Mesothelial cell of epicardium (in vitro differentiated cells): Measurements from ENCODE around the gene IRF1. TPM values are rescaled to one million over a fixed set of nuclear protein-coding genes. Genes with fewer than 3 reads are reported as not detected.

ENCODE experiments used
- DNase-seq, 2 experiments: peaks; one replicate each; pipeline ENCODE4 v3.0.0; 2021; ENCODE audit warnings: low spot score in 2 of 2; ENCODE audit not compliant: unreplicated experiment in 2 of 2
- H3K27ac Mint-ChIP-seq: 2 replicates; pipeline ENCODE4 v1.8.0; 2021; ENCODE audit warnings: mixed read lengths
- H3K27me3 Mint-ChIP-seq: 2 replicates; pipeline ENCODE4 v1.8.0; 2021; ENCODE audit warnings: low read depth, mixed read lengths
- H3K36me3 Mint-ChIP-seq: 2 replicates; pipeline ENCODE4 v1.8.0; 2021; ENCODE audit warnings: mixed read lengths
- H3K4me1 Mint-ChIP-seq: 2 replicates; pipeline ENCODE4 v1.8.0; 2021; ENCODE audit warnings: mixed read lengths
- H3K4me3 Mint-ChIP-seq: 2 replicates; pipeline ENCODE4 v1.8.0; 2021; ENCODE audit warnings: mild to moderate bottlenecking, moderate library complexity, mixed read lengths
- H3K9me3 Mint-ChIP-seq: 2 replicates; pipeline ENCODE4 v1.8.0; 2021; ENCODE audit warnings: mixed read lengths
- total RNA-seq: library from RNA; stranded (reverse); gene quantifications from 3 replicates; pipeline ENCODE4 v1.2.1, GENCODE V29; 2021
- TF ChIP-seq, protein P1 (sequence below): fragments of 200-600 bp; sonication (generic); IDR thresholded peaks from one replicate; pipeline ENCODE4 v1.5.0; 2021; ENCODE audit warnings: antibody characterized with exemption; ENCODE audit not compliant: unreplicated experiment

The IRF1 gene
- total RNA-seq, 1 donor from 2014 or later = 33.3 TPM

DNA sequence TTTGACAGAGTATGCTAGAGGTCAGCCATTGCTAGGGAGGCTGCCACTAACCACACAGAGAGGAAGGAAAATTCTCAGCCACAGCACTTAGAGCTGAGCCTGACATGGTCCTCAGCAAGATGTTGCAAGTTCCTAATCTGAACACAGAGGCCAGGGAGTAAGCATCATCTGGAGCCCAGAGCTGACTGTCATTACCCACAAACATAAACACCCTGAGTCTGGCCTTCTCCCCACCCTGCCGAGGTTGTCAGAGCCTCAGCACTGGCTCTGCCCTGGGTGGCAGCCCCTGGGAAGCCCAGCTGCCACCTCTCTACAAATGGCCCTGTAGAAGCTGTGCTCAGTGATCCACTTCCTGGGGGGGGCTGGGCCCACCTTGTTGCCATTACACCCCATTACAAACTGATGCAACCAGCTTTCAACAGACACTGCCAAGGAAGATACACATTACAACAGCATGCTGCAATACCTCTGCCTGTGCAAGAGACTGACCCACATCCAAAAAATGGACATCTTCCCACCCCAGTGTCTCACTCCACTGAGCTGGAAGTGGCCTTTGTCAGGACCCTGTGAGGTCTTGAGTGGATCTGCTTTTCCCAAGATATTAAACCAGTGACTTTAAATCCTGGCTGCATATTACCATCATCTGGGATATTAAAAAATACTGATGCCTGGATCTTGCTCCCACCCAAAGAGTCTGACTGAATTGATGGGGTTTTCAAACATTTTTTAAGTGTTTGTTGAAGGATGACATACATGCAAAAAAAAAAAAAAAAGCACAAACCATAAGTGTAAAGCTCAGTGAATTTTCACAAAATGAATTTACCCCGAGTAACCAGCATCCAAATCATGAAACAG is 33.0 kb downstream of the IRF1 start:
- peaks cover 5% of the 10 kb centered on the region for H3K9me3 Mint-ChIP-seq
- H3K27me3 Mint-ChIP-seq = no peaks in the 10 kb centered on the region
- TF ChIP-seq, protein P1, sequence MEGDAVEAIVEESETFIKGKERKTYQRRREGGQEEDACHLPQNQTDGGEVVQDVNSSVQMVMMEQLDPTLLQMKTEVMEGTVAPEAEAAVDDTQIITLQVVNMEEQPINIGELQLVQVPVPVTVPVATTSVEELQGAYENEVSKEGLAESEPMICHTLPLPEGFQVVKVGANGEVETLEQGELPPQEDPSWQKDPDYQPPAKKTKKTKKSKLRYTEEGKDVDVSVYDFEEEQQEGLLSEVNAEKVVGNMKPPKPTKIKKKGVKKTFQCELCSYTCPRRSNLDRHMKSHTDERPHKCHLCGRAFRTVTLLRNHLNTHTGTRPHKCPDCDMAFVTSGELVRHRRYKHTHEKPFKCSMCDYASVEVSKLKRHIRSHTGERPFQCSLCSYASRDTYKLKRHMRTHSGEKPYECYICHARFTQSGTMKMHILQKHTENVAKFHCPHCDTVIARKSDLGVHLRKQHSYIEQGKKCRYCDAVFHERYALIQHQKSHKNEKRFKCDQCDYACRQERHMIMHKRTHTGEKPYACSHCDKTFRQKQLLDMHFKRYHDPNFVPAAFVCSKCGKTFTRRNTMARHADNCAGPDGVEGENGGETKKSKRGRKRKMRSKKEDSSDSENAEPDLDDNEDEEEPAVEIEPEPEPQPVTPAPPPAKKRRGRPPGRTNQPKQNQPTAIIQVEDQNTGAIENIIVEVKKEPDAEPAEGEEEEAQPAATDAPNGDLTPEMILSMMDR = no peak
- no peak overlapping the region for H3K4me3 Mint-ChIP-seq
- H3K27ac Mint-ChIP-seq = no peak overlapping the region
- peaks cover 14% of the 10 kb centered on the region for H3K36me3 Mint-ChIP-seq
- H3K4me1 Mint-ChIP-seq = no peaks in the 10 kb centered on the region
- DNase-seq = no peak

DNA sequence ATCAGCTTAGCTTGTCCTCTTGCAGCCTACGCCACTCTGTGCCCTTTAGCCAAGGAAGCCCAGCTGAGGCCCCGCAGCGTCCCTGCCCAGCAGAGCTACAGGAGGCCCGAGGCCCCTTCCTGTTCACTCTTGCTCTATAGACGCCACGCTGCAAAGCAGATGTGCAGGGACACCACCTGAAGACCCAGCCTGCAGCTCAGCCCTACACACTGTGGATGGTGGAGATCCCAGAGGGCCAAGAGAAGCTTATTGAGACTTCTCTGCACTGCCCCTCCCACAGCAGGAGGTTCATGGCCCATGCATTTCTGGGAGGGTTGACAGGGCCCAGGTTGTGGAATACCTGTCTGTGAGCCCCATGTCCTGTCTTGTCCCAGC is 33.6 kb downstream of the IRF1 start:
- TF ChIP-seq, protein P1 = no peak
- no peaks in the 10 kb centered on the region for H3K27me3 Mint-ChIP-seq
- H3K27ac Mint-ChIP-seq = no peak overlapping the region
- no peaks in the 10 kb centered on the region for H3K4me1 Mint-ChIP-seq
- H3K9me3 Mint-ChIP-seq = peaks cover 10% of the 10 kb centered on the region
- H3K4me3 Mint-ChIP-seq = no peak overlapping the region
- peaks cover 17% of the 10 kb centered on the region for H3K36me3 Mint-ChIP-seq
- no peak for DNase-seq

DNA sequence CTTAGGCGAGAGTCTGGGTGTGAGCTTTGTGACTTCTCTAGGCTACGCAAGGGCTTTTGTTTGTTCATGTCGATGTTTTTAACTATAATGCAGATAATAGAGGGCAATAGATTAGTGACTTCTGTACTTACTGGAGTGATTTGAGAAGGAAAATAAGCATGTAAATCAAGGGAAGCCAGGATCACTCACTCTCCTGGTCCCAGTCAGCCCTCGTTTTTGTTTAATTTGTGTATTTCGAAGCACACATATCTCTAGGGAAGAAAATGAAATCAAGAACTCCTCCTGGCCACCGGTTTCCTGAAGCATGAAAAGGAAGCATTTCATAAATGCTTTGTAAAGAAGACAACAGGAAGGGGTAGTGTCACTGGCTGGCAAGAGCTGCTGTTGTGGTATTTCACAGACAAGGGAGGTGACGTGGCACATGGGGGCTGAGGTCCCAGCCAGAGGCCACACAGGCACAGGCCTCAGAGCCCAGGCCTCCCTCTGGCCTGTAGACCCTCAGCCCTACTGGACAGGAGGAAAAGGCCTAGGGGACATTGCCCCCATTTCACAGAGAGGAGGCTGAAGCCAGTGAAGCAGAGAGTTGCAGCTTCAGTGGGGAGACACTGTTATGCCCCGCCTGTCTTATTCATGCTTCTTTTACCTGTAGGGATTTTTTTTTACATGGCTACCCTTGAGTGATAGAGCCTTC is 34.1 kb downstream of the IRF1 start:
- Mint-ChIP-seq H3K36me3 (peaks cover 17% of the 10 kb centered on the region), H3K4me3 (no peak overlapping the region), H3K27me3 (no peaks in the 10 kb centered on the region), H3K27ac (no peak overlapping the region), H3K4me1 (no peaks in the 10 kb centered on the region), H3K9me3 (peaks cover 10% of the 10 kb centered on the region)
- no peak for DNase-seq
- TF ChIP-seq, protein P1 = no peak

DNA sequence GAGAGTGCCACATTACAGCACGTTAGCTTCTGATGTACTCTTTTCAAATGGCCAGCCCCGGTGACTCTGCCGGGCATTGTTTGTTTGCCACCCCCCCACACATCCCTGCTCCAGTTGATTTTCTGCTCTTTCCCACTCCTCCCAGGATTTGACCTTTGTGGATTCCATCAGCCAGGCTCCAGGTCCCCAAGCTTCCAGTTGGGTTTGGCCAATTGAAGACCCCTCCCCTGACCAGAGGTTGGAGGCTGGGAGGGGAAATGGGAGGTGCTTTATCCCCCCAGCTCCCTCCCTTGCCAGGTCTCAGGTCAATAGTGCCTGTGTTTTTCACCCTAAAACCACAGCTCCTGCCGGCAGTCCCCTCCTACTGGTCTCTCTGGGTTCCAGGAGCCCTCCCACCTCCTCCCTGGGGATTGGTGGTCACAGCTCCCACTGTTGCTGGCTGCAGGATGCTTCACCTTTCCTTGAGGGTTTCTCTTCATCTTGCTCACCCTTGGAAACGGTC is 34.9 kb downstream of the IRF1 start:
- Mint-ChIP-seq H3K27ac (no peak overlapping the region), H3K27me3 (no peaks in the 10 kb centered on the region), H3K4me1 (no peaks in the 10 kb centered on the region), H3K36me3 (peaks cover 14% of the 10 kb centered on the region), H3K4me3 (no peak overlapping the region), H3K9me3 (peaks cover 10% of the 10 kb centered on the region)
- DNase-seq = no peak
- TF ChIP-seq, protein P1 = no peak

DNA sequence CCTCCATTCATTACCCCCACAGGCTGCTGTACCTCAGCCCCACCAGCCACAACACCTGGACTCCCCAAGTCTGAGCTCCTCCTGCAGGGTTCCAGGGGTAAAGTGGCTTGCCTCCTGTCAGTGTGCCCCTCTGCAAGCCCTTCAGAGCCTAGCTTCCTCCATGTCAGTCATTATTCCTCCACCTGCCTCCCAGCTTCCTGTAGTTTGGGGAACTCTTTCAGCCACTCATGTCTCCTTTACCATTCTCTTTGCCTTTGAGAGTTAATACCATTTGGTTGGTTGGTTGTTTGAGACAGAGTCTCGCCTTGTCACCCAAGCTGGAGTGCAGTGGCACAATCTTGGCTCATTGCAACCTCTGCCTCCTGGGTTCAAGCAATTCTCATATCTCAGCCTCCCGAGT is 36.2 kb downstream of the IRF1 start:
- Mint-ChIP-seq H3K27ac (no peak overlapping the region), H3K27me3 (no peaks in the 10 kb centered on the region), H3K4me3 (no peak overlapping the region), H3K9me3 (peaks cover 10% of the 10 kb centered on the region), H3K36me3 (peaks cover 9% of the 10 kb centered on the region), H3K4me1 (no peaks in the 10 kb centered on the region)
- TF ChIP-seq, protein P1 = no peak
- no peak for DNase-seq
